Ishikawa (cell line): ENCODE results near the gene GRM5.

Experiments used
- CEBPB ChIP-seq: IDR thresholded peaks from 2 replicates; pipeline ENCODE4 v1.6.1; 2012
- EGR1 ChIP-seq: IDR thresholded peaks from 2 replicates; pipeline ENCODE4 v1.6.1; 2012
- FOXM1 ChIP-seq: IDR thresholded peaks from 2 replicates; pipeline ENCODE4 v1.6.1; 2012; ENCODE audit warnings: low read depth, borderline replicate concordance
- MAX ChIP-seq: IDR thresholded peaks from 2 replicates; pipeline ENCODE4 v1.6.1; 2012
- RAD21 ChIP-seq: IDR thresholded peaks from 2 replicates; pipeline ENCODE4 v1.6.1; 2012; ENCODE audit warnings: low read depth
- TAF1 ChIP-seq: IDR thresholded peaks from 2 replicates; pipeline ENCODE4 v1.6.1; 2012; ENCODE audit warnings: low read depth, mild to moderate bottlenecking
- TCF12 ChIP-seq: IDR thresholded peaks from 2 replicates; pipeline ENCODE4 v1.6.1; 2012; ENCODE audit warnings: low read depth
- TEAD4 ChIP-seq: IDR thresholded peaks from 2 replicates; pipeline ENCODE4 v1.6.1; 2012
- YY1 ChIP-seq: IDR thresholded peaks from 2 replicates; pipeline ENCODE4 v1.6.1; 2012; ENCODE audit warnings: low read depth
- TF ChIP-seq, protein P1 (sequence below): IDR thresholded peaks from 2 replicates; pipeline ENCODE4 v1.6.1; 2012
- TF ChIP-seq, protein P2 (sequence below): IDR thresholded peaks from 2 replicates; pipeline ENCODE4 v1.6.1; 2012; ENCODE audit warnings: low read depth, mild to moderate bottlenecking

DNA sequence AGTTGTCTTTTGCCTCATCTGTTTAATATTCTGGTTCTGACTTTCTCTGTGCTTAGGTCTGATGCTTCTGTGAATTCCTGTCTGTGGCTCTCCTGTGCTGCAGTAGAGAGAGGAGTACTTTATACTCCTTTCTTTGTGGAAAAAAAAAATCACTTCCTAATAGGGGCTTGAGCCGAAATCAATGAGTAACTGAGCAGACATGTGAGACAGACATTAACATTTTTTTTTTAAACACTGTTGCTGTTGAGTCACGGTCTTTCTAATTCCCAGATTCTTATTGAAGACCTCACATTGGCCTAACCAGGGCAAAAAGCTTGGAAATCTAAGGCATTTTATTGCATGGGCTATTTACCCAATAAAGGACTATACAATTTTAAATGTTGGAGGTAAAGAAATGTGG lies 86.1 kb downstream of the GRM5 start:
- TF ChIP-seq RAD21 (no peak), MAX (no peak), FOXM1 (no peak), EGR1 (no peak), CEBPB (no peak), TCF12 (no peak), YY1 (no peak), TEAD4 (no peak), TAF1 (no peak)
- TF ChIP-seq, protein P1, sequence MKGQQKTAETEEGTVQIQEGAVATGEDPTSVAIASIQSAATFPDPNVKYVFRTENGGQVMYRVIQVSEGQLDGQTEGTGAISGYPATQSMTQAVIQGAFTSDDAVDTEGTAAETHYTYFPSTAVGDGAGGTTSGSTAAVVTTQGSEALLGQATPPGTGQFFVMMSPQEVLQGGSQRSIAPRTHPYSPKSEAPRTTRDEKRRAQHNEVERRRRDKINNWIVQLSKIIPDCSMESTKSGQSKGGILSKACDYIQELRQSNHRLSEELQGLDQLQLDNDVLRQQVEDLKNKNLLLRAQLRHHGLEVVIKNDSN: no peak
- TF ChIP-seq, protein P2, sequence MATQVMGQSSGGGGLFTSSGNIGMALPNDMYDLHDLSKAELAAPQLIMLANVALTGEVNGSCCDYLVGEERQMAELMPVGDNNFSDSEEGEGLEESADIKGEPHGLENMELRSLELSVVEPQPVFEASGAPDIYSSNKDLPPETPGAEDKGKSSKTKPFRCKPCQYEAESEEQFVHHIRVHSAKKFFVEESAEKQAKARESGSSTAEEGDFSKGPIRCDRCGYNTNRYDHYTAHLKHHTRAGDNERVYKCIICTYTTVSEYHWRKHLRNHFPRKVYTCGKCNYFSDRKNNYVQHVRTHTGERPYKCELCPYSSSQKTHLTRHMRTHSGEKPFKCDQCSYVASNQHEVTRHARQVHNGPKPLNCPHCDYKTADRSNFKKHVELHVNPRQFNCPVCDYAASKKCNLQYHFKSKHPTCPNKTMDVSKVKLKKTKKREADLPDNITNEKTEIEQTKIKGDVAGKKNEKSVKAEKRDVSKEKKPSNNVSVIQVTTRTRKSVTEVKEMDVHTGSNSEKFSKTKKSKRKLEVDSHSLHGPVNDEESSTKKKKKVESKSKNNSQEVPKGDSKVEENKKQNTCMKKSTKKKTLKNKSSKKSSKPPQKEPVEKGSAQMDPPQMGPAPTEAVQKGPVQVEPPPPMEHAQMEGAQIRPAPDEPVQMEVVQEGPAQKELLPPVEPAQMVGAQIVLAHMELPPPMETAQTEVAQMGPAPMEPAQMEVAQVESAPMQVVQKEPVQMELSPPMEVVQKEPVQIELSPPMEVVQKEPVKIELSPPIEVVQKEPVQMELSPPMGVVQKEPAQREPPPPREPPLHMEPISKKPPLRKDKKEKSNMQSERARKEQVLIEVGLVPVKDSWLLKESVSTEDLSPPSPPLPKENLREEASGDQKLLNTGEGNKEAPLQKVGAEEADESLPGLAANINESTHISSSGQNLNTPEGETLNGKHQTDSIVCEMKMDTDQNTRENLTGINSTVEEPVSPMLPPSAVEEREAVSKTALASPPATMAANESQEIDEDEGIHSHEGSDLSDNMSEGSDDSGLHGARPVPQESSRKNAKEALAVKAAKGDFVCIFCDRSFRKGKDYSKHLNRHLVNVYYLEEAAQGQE: no peak
